Colon (tissue), 2 donors: ENCODE measurements around the gene SRBD1.

Experiments
- FAIRE-seq: peaks from 2 replicates; lab custom pipeline; 2012; peaks lifted over from hg19 to GRCh38; lab: Jason Lieb, UNC
- donor health status: control.
- donor health status: control.

SRBD1 gene

GRCh38 chr2:45596761-45597160 lies 14.3 kb downstream of the SRBD1 start:
- FAIRE-seq = no peak

- FAIRE-seq = no peak
Observed at GRCh38 chr2:45595721-45596435, 15.2 kb downstream of the SRBD1 start.

GRCh38 chr2:45591073-45591472 lies 20.0 kb downstream of the SRBD1 start:
- FAIRE-seq = no peak

- FAIRE-seq = no peak
Observed at GRCh38 chr2:45588158-45588829, 22.8 kb downstream of the SRBD1 start.

GRCh38 chr2:45586600-45586999 lies 24.5 kb downstream of the SRBD1 start:
- no peak for FAIRE-seq

GRCh38 chr2:45585267-45585861 lies 25.7 kb downstream of the SRBD1 start:
- no peak for FAIRE-seq

- no peak for FAIRE-seq
Observed at GRCh38 chr2:45583977-45584376, 27.1 kb downstream of the SRBD1 start.

GRCh38 chr2:45582522-45582921 lies 28.5 kb downstream of the SRBD1 start:
- no peak for FAIRE-seq

GRCh38 chr2:45578056-45578843 lies 32.8 kb downstream of the SRBD1 start:
- FAIRE-seq = no peak

GRCh38 chr2:45577441-45577840 lies 33.6 kb downstream of the SRBD1 start:
- FAIRE-seq = no peak

- no peak for FAIRE-seq
Observed at GRCh38 chr2:45575881-45576280, 35.2 kb downstream of the SRBD1 start.

GRCh38 chr2:45572979-45573378 lies 38.1 kb downstream of the SRBD1 start:
- no peak for FAIRE-seq

- no peak for FAIRE-seq
Observed at GRCh38 chr2:45571940-45572339, 39.1 kb downstream of the SRBD1 start.

GRCh38 chr2:45570671-45571334 lies 40.3 kb downstream of the SRBD1 start:
- FAIRE-seq = no peak

GRCh38 chr2:45568935-45569334 lies 42.1 kb downstream of the SRBD1 start:
- no peak for FAIRE-seq

GRCh38 chr2:45567974-45568789 lies 42.9 kb downstream of the SRBD1 start:
- peak; percentile 92 for FAIRE-seq

GRCh38 chr2:45567288-45567963 lies 43.6 kb downstream of the SRBD1 start:
- FAIRE-seq = no peak

GRCh38 chr2:45559436-45559835 lies 51.6 kb downstream of the SRBD1 start:
- FAIRE-seq = no peak

GRCh38 chr2:45554742-45555140 lies 56.3 kb downstream of the SRBD1 start:
- FAIRE-seq = no peak

- FAIRE-seq = no peak
Observed at GRCh38 chr2:45554073-45554741, 56.9 kb downstream of the SRBD1 start.
